Mucosa of gallbladder (tissue), 1 donor: Measurements from ENCODE around the gene TK1. TPM values are rescaled to one million over a fixed set of nuclear protein-coding genes. Genes with fewer than 3 reads are reported as not detected.
A peak's percentile ranks its signal among the peaks of the same experiment; 100 is the strongest.
"Not testable (repeated sequence)": the region's sequence is repeated elsewhere in the genome, so short reads cannot be mapped to it uniquely, and the experiment has no call there.

Source experiments
- DNase-seq: peaks from one replicate; pipeline ENCODE4 v3.0.0-alpha.2; 2020; ENCODE audit warnings: low spot score
- total RNA-seq: library from RNA; stranded (reverse); gene quantifications from one replicate; pipeline ENCODE4 v1.2.1, GENCODE V29; 2021
- donor health status: DM: no; HTN: no; CAD: no.

Gene TK1
- total RNA-seq, 1 donor from 2014 or later, result 4.6 TPM

GRCh38 chr17:78151514-78152008 is 35.3 kb downstream of the TK1 start:
- DNase-seq, result peak; percentile 59

DNA sequence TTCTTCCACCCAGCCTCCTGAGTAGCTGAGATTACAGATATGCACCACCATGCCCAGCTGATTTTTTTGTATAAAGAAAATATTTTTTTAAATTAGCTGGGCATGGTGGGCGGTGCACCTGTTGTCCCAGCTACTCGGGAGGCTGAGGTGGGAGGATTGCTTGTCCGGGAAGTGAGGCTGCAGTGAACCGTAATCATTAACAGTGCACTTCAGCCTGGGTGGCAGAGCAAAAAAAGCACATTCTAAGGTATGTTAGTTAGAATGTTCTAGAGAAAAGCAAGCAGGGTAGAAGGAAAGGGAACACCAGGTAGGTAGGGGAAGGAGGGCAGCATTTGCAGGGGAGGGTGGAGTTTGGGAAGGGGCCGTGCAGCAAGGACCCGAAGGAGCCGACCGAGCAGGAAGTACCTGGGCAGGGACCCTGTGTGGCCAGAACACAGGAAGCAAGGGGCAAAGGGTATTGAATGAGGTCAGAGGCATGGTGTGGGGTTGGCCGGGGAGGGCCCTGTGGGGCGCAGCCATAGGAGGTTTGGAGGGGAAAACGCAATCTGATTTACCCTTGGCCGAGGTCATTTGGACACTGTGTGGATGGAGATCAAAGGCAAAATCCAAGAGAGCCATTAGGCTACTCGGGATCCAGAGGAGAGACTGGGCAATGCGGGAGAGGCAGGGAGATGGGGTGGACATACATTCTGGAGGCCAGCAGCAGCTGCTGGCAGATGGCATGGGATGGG is 38.4 kb downstream of the TK1 start:
- DNase-seq, result no peak

DNA sequence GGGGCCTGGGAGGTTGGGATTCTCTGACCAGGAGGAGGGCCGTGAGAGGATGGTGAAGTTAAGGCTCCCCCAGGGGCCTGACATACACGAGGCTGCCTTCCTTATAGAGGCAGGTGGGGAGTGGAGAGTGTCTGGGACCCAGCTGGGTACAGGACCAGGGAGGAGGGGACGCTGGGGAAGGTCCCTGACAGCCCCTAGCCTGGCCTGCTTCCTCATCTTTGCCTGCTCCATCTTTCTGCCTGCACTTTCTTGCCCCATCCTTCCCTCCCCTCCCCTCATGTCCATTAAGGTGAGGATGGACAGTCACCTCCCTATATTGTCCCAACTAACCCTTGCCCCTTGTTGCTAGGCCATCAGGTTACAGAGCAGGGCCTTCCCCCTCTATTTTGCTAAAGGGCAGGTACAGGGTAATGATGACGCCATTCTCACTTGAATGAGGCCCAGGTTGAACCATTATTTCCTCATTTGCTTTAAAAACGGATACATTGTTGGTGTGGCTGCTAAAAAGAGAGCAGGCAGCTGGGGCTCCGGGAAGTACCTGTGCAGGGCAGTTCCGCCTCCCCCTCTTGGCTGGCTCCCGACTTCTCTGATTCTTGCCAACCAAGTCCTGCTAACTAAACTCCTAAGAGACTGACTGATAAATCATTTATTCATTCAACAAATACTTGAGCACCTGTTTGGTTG is 39.4 kb downstream of the TK1 start:
- no peak for DNase-seq

DNA sequence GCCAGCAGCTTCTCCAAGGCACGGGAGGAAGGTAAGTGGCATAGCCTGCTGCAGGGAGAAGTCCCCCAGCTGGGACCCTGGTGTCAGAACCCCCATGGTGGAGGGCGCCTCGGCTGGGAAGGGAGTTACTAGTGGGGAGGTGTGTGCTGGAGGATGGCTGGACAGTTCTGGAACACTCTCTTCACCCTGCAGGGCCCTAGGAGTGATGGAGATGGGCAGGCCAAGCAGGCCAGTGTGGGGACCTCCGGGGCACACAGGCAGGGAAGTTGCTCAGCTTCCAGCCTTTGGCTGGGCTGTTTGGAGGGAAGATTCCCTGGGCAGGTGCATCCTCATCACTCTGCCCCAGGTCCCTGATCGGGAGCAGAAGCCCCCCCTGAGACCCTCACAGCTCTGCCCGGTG is 40.0 kb downstream of the TK1 start:
- no peak for DNase-seq

DNA sequence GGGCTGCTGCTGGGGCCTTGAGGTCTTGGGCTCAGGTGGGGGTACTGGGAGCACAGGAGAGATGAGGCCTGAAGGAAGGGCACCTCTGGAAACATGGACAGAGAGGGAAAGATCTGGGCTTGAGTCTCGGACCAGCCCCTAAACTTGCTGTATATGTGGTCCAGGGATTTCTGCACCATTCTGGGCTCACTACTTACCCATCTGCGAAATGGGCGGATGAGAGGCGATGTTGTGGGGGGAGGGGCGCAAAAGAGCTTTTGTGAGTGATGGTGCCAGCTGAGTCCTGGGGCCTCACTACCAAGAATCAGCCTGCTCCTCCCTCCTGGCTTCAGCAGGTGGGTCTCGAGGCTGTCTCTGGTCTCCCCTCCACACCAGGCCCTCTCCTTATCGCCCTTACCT is 40.4 kb downstream of the TK1 start:
- DNase-seq, result no peak

GRCh38 chr17:78144736-78145641 is 41.9 kb downstream of the TK1 start:
- DNase-seq, result peak; percentile 53

DNA sequence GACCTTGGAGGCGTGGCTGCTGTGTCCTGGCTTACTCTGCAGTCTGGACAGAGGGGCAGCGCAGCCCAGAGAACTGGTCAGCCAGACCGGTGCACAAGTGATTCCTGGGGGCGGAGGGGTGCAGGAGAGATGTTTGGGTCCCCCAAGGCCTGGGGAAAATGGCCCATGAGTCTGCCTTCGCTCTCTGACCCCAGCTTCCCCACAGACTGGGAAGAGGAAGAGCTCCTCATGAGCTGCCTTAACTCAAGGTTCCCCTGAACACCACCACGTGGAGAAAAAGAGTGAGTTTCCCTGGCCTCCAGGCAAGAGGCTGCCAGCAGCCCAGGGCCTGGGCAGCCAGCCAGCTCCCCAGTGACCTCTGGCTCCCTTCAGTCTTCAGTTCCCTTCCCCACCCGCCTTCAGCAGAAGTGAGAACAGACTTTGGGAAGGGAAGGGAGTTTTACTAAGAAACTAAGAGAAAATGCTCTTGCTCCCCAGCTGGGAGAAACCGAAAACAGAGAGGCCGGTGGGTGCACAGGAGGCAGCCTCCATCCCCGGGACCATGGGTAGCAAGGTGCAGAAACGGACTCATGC is 42.6 kb downstream of the TK1 start:
- DNase-seq, result peak; percentile 90

DNA sequence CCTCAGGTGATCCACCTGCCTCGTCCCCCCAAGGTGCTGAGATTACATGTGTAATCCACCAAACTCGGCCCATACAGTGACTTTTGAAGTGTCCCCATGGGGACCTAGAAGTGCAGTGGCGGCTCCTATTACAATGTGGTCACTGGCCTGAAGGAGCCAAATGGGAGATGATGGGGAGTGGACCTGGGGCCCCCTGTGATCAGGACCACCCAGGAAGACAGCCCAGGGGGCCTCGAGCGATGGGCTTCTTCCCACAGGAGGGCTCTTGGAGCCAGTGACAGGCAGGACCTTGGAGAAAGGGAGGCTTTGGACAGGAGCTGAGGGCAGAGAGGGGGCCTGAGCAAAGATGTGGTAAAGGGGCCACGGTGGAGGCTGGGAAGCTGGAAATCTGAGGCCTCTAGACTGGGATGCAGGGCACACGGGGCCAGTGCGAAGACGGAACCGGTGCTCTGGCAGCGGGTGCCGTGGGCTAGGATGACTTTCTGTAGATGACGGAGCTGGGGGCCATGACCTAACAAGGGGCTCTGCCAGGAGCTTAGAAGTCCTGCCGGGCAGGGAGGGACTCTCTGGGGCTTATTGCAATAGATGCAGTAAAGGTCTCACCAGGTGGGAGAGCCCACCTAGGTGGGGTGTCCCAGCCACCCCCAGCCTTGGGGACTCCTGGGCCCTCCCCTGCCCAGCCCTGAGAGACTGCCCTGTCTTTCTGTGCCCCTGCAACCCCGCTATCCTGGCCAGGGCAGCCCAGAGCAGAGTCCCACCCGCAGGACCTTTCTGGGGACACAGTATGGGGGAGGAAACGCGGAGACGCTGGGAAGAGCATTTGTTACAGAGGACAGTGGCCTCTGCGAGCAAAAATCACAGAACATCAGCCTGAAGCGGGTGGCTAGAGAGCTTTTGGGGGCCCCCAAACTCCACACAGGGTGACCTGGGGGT is 43.4 kb downstream of the TK1 start:
- no peak for DNase-seq

GRCh38 chr17:78142119-78142861 is 44.6 kb downstream of the TK1 start:
- peak; percentile 64 for DNase-seq

- DNase-seq, result no peak
These were observed 45.3 kb downstream of the TK1 start for GRCh38 chr17:78141437-78142118.

GRCh38 chr17:78140169-78141051 is 46.4 kb downstream of the TK1 start:
- DNase-seq, result peak; percentile 91

DNA sequence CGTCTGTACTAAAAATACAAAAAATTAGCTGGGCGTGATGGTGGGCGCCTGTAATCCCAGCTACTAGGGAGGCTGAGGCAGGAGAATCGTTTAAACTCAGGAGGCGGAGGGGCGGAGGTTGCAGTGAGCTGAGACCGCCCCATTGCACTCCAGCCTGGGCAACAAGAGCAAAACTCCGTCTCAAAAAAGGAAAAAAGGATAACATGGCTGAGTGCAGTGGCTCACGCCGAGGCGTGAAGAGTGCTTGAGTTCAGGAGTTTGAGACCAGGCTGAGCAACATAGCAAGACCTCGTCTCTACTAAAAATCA is 47.0 kb downstream of the TK1 start:
- DNase-seq, result not testable (repeated sequence)

DNA sequence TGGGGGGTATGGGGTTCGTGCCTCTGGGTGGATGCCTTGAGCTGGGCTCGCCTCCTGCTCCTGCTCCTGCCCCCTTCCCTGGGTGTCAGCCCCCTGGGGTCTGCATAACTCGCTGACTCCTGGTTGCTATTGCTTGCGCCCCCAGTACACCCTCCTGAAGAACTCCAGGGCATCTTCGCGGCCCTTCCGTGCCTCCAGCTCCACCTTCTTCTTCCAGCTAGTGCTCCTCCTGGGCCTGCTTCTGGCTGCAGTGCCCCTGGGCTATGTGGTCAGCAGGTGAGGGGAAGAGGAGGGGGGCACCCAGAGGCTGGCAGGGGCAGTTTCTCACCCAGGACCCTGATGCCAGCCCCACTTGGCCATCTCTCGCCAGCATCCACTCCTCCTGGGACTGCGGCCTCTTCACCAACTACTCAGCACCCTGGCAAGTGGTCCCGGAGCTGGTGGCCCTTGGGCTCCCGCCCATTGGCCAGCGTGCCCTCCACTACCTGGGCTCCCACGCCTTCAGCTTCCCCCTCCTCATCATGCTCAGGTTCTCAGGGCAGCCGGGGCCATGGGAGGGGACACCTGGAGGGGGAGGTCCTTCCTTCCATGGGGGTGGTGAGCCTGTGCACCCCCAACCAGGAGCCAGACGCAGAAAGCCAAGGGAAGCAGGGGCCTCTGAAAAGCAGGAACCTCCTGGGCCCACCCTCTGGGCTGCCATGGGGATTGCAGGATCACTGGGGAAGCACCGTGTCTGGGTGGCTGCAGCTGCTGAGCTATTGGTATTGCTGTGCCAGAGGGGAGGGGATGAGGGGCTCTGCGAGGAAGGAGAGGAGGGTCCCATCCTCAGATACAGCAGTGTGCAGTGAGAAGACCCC is 48.4 kb downstream of the TK1 start:
- DNase-seq, result no peak

DNA sequence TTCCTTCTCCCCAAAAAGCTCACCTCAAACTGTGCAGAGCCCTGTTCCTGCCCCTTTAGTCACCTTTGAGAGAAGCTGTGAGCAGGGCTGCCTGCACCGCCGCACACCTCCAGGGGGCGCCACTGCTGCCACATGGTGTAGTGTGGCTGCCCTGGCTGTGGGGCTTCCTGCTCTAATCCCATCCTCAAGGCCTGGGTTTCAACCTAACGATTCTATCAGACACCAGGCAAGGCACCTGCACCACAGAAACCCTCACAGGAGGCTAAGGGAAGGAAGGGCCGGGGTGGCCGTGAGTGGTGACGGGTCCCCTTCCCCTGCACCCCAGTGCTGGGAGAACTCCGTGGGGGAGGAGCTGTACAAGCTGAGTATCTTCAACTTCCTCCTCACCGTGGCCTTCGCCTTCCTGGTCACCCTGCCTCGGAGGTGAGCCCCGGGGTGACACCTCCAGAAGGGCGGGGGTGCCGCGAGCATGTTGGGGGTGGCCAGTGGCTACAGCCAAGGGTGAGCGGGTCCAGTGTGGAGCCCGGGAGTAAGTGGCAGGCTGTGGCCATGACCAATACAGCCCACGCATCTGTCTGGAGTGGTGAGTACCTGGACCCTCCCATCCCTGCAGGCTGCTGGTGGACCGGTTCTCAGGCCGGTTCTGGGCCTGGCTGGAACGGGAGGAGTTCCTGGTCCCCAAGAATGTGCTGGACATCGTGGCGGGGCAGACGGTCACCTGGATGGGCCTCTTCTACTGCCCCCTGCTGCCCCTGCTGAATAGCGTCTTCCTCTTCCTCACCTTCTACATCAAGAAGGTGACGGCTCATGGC is 49.3 kb downstream of the TK1 start:
- no peak for DNase-seq

DNA sequence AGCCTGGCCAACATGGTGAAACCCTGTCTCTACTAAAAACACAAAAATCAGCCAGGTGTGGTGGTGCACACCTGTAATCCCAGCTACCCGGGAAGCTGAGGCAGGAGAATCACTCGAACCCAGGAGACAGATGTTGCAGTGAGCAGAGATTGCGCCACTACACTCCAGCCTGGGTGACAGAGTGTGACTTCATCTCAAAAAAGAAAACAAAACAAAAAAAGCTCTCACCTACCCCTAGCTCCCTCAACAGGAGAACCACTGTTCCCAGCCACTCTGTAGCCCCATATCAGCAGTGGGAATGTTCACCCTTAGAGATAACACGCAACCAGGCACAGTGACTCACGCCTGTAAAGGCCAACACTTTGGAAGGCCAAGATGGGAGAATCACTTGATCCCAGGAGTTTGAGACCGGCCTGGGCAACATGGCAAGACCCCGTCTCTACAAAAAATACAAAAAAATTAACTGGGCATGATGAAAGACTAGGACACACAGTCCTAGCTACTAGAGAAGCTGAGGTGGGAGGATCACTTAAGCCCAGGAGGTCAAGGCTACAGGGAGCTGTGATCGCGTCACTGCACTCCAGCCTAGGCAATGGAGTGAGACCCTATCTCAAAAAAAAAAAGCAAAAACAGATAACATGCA is 50.9 kb downstream of the TK1 start:
- no peak for DNase-seq

GRCh38 chr17:78134899-78135385 is 51.9 kb downstream of the TK1 start:
- no peak for DNase-seq
